HepG2 (cell line): ENCODE results near the gene SERINC5. TPM values are rescaled to one million over a fixed set of nuclear protein-coding genes. Genes with fewer than 3 reads are reported as not detected.
A peak's percentile ranks its signal among the peaks of the same experiment; 100 is the strongest.

Experiments
- GZF1 ChIP-seq: sonication (generic); formaldehyde crosslinking; IDR thresholded peaks from 2 replicates; pipeline ENCODE4 v1.5.1; 2020; ENCODE audit warnings: mild to moderate bottlenecking, missing genetic modification reagents
- HMG20B ChIP-seq: conservative IDR thresholded peaks from 2 replicates; pipeline ENCODE4 v1.6.1; 2016; ENCODE audit warnings: missing genetic modification reagents, missing compliant biosample characterization
- KDM2A ChIP-seq: sonication (generic); formaldehyde crosslinking; IDR thresholded peaks from 2 replicates; pipeline ENCODE4 v1.4.0; 2020; ENCODE audit warnings: low read depth, missing genetic modification reagents, borderline replicate concordance
- MXI1 ChIP-seq: IDR thresholded peaks from 3 replicates; pipeline ENCODE4 v1.6.1; 2012; ENCODE audit warnings: low read depth, low read length, inconsistent platforms, borderline replicate concordance
- REPIN1 ChIP-seq: sonication (generic); formaldehyde crosslinking; IDR thresholded peaks from 2 replicates; pipeline ENCODE4 v1.8.0; 2022; ENCODE audit warnings: missing genetic modification reagents, low read depth, mild to moderate bottlenecking, borderline replicate concordance
- SRY ChIP-seq: sonication (generic); formaldehyde crosslinking; IDR thresholded peaks from 2 replicates; pipeline ENCODE4 v1.8.0; 2022; ENCODE audit warnings: mild to moderate bottlenecking, missing genetic modification reagents
- SYNCRIP ChIP-seq: fragments of 200-400 bp; formaldehyde crosslinking; IDR thresholded peaks from 2 replicates; pipeline ENCODE4 v1.6.1; 2018; ENCODE audit warnings: mild to moderate bottlenecking, low read depth, low read length; ENCODE audit not compliant: insufficient read depth
- ZFP36 ChIP-seq: fragments of 150-350 bp; IDR thresholded peaks from 2 replicates; pipeline ENCODE4 v1.6.1; 2018; ENCODE audit warnings: borderline replicate concordance, low read length, low read depth; ENCODE audit not compliant: partially characterized antibody
- ZNF24 ChIP-seq: fragments of 450-650 bp; IDR thresholded peaks from 2 replicates; pipeline ENCODE4 v1.6.1; 2017; ENCODE audit warnings: antibody characterized with exemption, mild to moderate bottlenecking
- ZNF333 ChIP-seq: sonication (generic); formaldehyde crosslinking; IDR thresholded peaks from 2 replicates; pipeline ENCODE4 v1.4.0; 2020; ENCODE audit warnings: mild to moderate bottlenecking, missing genetic modification reagents, borderline replicate concordance
- ZNF337 ChIP-seq: sonication (generic); formaldehyde crosslinking; IDR thresholded peaks from 2 replicates; pipeline ENCODE4 v1.5.1; 2020; ENCODE audit warnings: missing genetic modification reagents, low read depth, mild to moderate bottlenecking, borderline replicate concordance
- ZNF431 ChIP-seq: sonication (generic); formaldehyde crosslinking; IDR thresholded peaks from 2 replicates; pipeline ENCODE4 v1.9.0; 2022; ENCODE audit warnings: missing genetic modification reagents, low read depth, mild to moderate bottlenecking, borderline replicate concordance
- ZNF567 ChIP-seq: sonication (generic); formaldehyde crosslinking; IDR thresholded peaks from 2 replicates; pipeline ENCODE4 v1.8.1; 2023; ENCODE audit warnings: mild to moderate bottlenecking, missing genetic modification reagents, borderline replicate concordance
- ZNF660 ChIP-seq: sonication (generic); formaldehyde crosslinking; IDR thresholded peaks from 2 replicates; pipeline ENCODE4 v1.5.1; 2020; ENCODE audit warnings: mild to moderate bottlenecking, low read depth, missing genetic modification reagents, borderline replicate concordance
- ZNF672 ChIP-seq: sonication (generic); formaldehyde crosslinking; IDR thresholded peaks from 2 replicates; pipeline ENCODE4 v1.8.1; 2022; ENCODE audit warnings: missing genetic modification reagents
- polyA plus RNA-seq, 8 experiments: library from polyadenylated mRNA; depleted of rRNA in 3 of 8; stranded (reverse) in 7 of 8; unstranded in 1 of 8; fragments of >200 nt; fragmentation: Illumina TruSeq in 4 of 8; extraction: Trizol in 4 of 8; gene quantifications; 2 replicates each; pipeline versions ENCODE4 v1.2.1 to v1.2.3, GENCODE V29; 2011 to 2016; ENCODE audit warnings: low read depth in 4 of 8, missing spikeins in 1 of 8, mixed read lengths in 1 of 8; ENCODE audit not compliant: insufficient read depth in 1 of 8
- total RNA-seq, 5 experiments: library from RNA; depleted of rRNA; stranded (reverse); fragments of >200 nt; fragmentation: Illumina TruSeq; extraction: Trizol; gene quantifications; 2 replicates each; pipeline ENCODE4 v1.2.3, GENCODE V29; 2016; ENCODE audit warnings: low read depth in 1 of 5
- TF ChIP-seq, protein P1 (sequence below): sonication (generic); formaldehyde crosslinking; IDR thresholded peaks from 2 replicates; pipeline ENCODE4 v1.8.1; 2023; ENCODE audit warnings: mild to moderate bottlenecking, missing genetic modification reagents, borderline replicate concordance
- TF ChIP-seq, protein P2 (sequence below): sonication (generic); formaldehyde crosslinking; IDR thresholded peaks from 2 replicates; pipeline ENCODE4 v1.8.0; 2022; ENCODE audit warnings: mild to moderate bottlenecking, missing genetic modification reagents, moderate library complexity
- TF ChIP-seq, protein P3 (sequence below): IDR thresholded peaks from 2 replicates; pipeline ENCODE4 v1.6.1; 2012; ENCODE audit warnings: inconsistent platforms
- TF ChIP-seq, protein P4 (sequence below): sonication (generic); formaldehyde crosslinking; IDR thresholded peaks from 2 replicates; pipeline ENCODE4 v1.5.1; 2020; ENCODE audit warnings: missing genetic modification reagents, mild to moderate bottlenecking, borderline replicate concordance
- TF ChIP-seq, protein P5 (sequence below): sonication (generic); formaldehyde crosslinking; IDR thresholded peaks from 2 replicates; pipeline ENCODE4 v1.9.0; 2021; ENCODE audit warnings: missing genetic modification reagents, borderline replicate concordance
- TF ChIP-seq, protein P6 (sequence below): sonication (generic); formaldehyde crosslinking; IDR thresholded peaks from 2 replicates; pipeline ENCODE4 v1.8.0; 2023; ENCODE audit warnings: mild to moderate bottlenecking, missing genetic modification reagents

Gene SERINC5
- total and polyA plus RNA-seq, 2 of the 13 experiments (the other 11 are each of a cell fraction or from before 2014, with no cell fraction given), result 17.3 to 22.8 TPM

DNA sequence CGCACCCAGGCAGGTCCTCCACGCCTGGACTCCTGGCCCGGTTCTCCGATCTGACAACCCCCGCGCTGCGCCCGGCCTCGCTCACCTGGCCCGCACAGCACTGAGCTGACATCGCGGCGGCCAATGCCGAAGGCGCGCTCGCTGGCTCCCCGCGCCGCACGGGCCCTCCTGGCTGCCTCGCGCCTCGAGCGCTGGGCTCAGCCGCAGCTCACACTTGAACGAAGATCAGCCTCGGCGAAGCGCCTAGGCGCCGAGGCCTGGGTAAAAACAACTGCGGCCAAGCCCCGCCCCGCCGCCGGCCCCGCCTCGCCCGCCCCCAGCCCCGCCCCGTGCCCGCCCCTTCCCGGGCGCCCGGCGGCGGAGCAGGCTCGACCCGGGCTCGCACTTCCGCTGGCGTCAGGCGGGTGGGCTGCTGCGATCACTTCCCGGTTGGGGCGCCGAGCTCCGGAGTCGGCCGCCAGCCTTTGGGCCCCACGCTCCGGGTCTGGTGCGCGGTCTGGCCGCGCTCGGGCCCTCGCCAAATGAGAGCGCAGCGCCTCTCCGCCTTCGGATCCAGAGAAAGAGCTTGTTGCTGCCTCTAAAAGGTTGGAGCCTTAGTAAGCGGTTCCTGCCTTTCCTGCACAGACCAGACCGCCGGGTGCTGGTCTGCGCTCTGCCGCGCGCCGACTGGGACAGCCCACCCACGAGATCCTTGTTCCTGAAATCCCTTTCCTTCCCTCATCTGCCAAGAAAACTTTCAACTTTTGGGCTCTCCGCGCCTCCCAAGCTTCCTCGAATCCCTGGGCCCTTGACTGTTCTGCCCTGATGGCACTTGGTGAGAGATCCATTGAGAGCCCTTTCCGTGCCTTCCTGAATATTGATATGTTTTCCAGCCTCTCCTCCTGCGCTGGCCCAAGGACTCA, at the start of gene SERINC5 (continued):
- TF ChIP-seq, protein P1, sequence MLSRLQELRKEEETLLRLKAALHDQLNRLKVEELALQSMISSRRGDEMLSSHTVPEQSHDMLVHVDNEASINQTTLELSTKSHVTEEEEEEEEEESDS (CRISPR knock-in tag), result no peak; the same call in 1 of the 2 replicates
- TF ChIP-seq, protein P2, sequence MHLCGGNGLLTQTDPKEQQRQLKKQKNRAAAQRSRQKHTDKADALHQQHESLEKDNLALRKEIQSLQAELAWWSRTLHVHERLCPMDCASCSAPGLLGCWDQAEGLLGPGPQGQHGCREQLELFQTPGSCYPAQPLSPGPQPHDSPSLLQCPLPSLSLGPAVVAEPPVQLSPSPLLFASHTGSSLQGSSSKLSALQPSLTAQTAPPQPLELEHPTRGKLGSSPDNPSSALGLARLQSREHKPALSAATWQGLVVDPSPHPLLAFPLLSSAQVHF, result peak; percentile 87; the same call in 1 of the 2 replicates
- TF ChIP-seq ZNF660 (CRISPR knock-in tag), result no peak
- peak; percentile 39; the same call in 1 of the 3 replicates for TF ChIP-seq MXI1
- TF ChIP-seq, protein P3, sequence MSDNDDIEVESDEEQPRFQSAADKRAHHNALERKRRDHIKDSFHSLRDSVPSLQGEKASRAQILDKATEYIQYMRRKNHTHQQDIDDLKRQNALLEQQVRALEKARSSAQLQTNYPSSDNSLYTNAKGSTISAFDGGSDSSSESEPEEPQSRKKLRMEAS, result peak; percentile 78
- TF ChIP-seq SRY (CRISPR knock-in tag), result peak; percentile 67
- peak; percentile 87; the same call in 1 of the 2 replicates for TF ChIP-seq ZNF333 (CRISPR knock-in tag)
- TF ChIP-seq ZNF337 (CRISPR knock-in tag), result peak; percentile 83; the same call in 1 of the 2 replicates
- TF ChIP-seq HMG20B (CRISPR knock-in tag), result no peak
- TF ChIP-seq ZNF672 (CRISPR knock-in tag), result no peak
- TF ChIP-seq, protein P4, sequence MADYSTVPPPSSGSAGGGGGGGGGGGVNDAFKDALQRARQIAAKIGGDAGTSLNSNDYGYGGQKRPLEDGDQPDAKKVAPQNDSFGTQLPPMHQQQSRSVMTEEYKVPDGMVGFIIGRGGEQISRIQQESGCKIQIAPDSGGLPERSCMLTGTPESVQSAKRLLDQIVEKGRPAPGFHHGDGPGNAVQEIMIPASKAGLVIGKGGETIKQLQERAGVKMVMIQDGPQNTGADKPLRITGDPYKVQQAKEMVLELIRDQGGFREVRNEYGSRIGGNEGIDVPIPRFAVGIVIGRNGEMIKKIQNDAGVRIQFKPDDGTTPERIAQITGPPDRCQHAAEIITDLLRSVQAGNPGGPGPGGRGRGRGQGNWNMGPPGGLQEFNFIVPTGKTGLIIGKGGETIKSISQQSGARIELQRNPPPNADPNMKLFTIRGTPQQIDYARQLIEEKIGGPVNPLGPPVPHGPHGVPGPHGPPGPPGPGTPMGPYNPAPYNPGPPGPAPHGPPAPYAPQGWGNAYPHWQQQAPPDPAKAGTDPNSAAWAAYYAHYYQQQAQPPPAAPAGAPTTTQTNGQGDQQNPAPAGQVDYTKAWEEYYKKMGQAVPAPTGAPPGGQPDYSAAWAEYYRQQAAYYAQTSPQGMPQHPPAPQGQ (CRISPR knock-in tag), result no peak
- TF ChIP-seq, protein P5, sequence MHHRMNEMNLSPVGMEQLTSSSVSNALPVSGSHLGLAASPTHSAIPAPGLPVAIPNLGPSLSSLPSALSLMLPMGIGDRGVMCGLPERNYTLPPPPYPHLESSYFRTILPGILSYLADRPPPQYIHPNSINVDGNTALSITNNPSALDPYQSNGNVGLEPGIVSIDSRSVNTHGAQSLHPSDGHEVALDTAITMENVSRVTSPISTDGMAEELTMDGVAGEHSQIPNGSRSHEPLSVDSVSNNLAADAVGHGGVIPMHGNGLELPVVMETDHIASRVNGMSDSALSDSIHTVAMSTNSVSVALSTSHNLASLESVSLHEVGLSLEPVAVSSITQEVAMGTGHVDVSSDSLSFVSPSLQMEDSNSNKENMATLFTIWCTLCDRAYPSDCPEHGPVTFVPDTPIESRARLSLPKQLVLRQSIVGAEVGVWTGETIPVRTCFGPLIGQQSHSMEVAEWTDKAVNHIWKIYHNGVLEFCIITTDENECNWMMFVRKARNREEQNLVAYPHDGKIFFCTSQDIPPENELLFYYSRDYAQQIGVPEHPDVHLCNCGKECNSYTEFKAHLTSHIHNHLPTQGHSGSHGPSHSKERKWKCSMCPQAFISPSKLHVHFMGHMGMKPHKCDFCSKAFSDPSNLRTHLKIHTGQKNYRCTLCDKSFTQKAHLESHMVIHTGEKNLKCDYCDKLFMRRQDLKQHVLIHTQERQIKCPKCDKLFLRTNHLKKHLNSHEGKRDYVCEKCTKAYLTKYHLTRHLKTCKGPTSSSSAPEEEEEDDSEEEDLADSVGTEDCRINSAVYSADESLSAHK (CRISPR knock-in tag), result no peak
- TF ChIP-seq ZNF431 (CRISPR knock-in tag), result 0 out of 2 replicates have a peak, but pooled peaks have one; percentile 4
- TF ChIP-seq GZF1 (CRISPR knock-in tag), result no peak
- no peak for TF ChIP-seq ZFP36
- no peak for TF ChIP-seq ZNF24
- no peak for TF ChIP-seq ZNF567 (CRISPR knock-in tag)
- TF ChIP-seq, protein P6, sequence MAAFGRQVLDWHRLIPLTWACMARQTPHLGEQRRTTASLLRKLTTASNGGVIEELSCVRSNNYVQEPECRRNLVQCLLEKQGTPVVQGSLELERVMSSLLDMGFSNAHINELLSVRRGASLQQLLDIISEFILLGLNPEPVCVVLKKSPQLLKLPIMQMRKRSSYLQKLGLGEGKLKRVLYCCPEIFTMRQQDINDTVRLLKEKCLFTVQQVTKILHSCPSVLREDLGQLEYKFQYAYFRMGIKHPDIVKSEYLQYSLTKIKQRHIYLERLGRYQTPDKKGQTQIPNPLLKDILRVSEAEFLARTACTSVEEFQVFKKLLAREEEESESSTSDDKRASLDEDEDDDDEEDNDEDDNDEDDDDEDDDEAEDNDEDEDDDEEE (CRISPR knock-in tag), result no peak; the same call in 1 of the 2 replicates
- peak; percentile 81 for TF ChIP-seq KDM2A
- peak; percentile 18; the same call in 1 of the 2 replicates for TF ChIP-seq REPIN1
- TF ChIP-seq SYNCRIP, result no peak
